Sigmoid colon (tissue), 4 donors: ENCODE measurements around the gene ARPP21.

ENCODE experiments used
- POLR2A ChIP-seq, 2 donors: fragments of 450-650 bp; IDR thresholded peaks; one replicate each; pipeline ENCODE4 v1.6.1; 2016; ENCODE audit warnings: antibody characterized with exemption in 2 of 2, mild to moderate bottlenecking in 2 of 2, moderate library complexity in 2 of 2
- POLR2AphosphoS5 ChIP-seq, 4 donors: sonication (generic); formaldehyde crosslinking; IDR thresholded peaks; one replicate each; pipeline ENCODE4 v1.6.1; 2017; ENCODE audit warnings: antibody characterized with exemption in 4 of 4
- TF ChIP-seq, protein P1 (sequence below), 4 experiments: fragments of 450-650 bp in 3 of 4; fragments of 200-600 bp in 1 of 4; IDR thresholded peaks; one replicate each; pipeline ENCODE4 v1.5.1; 2016 to 2019; ENCODE audit warnings: antibody characterized with exemption in 4 of 4, mild to moderate bottlenecking in 3 of 4, moderate library complexity in 2 of 4

DNA sequence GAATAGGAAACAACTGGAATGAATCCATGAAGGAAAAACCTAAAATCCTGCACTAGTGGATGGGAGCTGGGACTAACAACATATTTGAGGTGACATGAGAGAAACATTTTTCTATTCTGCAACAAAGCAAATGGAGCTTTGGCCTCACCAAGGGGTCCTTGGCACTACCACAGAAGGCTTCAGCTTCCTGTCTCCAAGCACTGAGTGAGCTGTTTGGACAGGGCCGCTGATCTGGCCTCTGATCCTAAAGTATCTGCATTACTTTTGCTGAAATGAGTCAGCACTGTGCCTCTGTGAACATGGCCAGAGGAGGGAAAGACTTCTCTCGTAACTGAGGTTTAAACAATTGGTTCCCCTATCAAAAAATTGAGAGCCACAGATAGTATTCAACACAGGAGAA lies 9.0 kb downstream of the ARPP21 start:
- TF ChIP-seq, protein P1, sequence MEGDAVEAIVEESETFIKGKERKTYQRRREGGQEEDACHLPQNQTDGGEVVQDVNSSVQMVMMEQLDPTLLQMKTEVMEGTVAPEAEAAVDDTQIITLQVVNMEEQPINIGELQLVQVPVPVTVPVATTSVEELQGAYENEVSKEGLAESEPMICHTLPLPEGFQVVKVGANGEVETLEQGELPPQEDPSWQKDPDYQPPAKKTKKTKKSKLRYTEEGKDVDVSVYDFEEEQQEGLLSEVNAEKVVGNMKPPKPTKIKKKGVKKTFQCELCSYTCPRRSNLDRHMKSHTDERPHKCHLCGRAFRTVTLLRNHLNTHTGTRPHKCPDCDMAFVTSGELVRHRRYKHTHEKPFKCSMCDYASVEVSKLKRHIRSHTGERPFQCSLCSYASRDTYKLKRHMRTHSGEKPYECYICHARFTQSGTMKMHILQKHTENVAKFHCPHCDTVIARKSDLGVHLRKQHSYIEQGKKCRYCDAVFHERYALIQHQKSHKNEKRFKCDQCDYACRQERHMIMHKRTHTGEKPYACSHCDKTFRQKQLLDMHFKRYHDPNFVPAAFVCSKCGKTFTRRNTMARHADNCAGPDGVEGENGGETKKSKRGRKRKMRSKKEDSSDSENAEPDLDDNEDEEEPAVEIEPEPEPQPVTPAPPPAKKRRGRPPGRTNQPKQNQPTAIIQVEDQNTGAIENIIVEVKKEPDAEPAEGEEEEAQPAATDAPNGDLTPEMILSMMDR (IDR thresholded peaks at IDR 0.05) = no peak
- TF ChIP-seq POLR2AphosphoS5 (IDR thresholded peaks at IDR 0.05) (no peak), POLR2A (IDR thresholded peaks at IDR 0.05) (no peak)
